ENCODE measurements around the gene CHADL. TPM values are rescaled to one million over a fixed set of nuclear protein-coding genes. Genes with fewer than 3 reads are reported as not detected.

CHADL gene
- total and polyA plus RNA-seq, 4 donors, result 1.00 to 4.2 (median 3.9) TPM

- Histone ChIP-seq H3K27ac (ENCODE audit: low read depth in 1 of 2, low read length in 1 of 2) (no peak overlapping the region), H3K27me3 (ENCODE audit: control insufficient read depth in 3 of 3, insufficient read depth in 3 of 3, low read length in 2 of 3) (no peaks in the 10 kb centered on the region), H3K9ac (ENCODE audit: insufficient read depth in 1 of 2, low read length in 2 of 2) (no peak overlapping the region), H3K36me3 (ENCODE audit: control insufficient read depth in 4 of 4, insufficient read depth in 4 of 4, low read length in 4 of 4) (peaks cover 0 to 30% (median 7%) of the 10 kb centered on the region in 4 donors), H3K4me1 (ENCODE audit: control insufficient read depth in 5 of 5, insufficient read depth in 5 of 5, low read length in 5 of 5) (peaks cover 0 to 1% (median 0%) of the 10 kb centered on the region in 5 donors), H3K4me3 (no peak overlapping the region), H3K9me3 (ENCODE audit: control insufficient read depth in 4 of 4, insufficient read depth in 3 of 4, low read length in 3 of 4) (no peaks in the 10 kb centered on the region)
- 95% methylated on average over 6 of the region's 6 CpGs for WGBS, 2 donors
- TF ChIP-seq CTCF (IDR thresholded peaks at IDR 0.05; ENCODE audit: control extremely low read depth, extremely low read depth), result no peak
- DNase-seq, result no peak
- ATAC-seq (ENCODE audit: insufficient read depth, low FRiP score), result no peak
These were observed 2.6 kb upstream of the CHADL start for GRCh38 chr22:41243361-41243760.

- Histone ChIP-seq H3K4me3 (no peak overlapping the region), H3K36me3 (ENCODE audit: control insufficient read depth in 4 of 4, insufficient read depth in 4 of 4, low read length in 4 of 4) (peaks cover 0 to 22% (median 4%) of the 10 kb centered on the region in 4 donors), H3K4me1 (ENCODE audit: control insufficient read depth in 5 of 5, insufficient read depth in 5 of 5, low read length in 5 of 5) (peaks cover 0 to 4% (median 0%) of the 10 kb centered on the region in 5 donors), H3K9me3 (ENCODE audit: control insufficient read depth in 4 of 4, insufficient read depth in 3 of 4, low read length in 3 of 4) (no peaks in the 10 kb centered on the region), H3K27me3 (ENCODE audit: control insufficient read depth in 3 of 3, insufficient read depth in 3 of 3, low read length in 2 of 3) (no peaks in the 10 kb centered on the region), H3K27ac (ENCODE audit: low read depth in 1 of 2, low read length in 1 of 2) (peak overlapping the region in 1 of 2 donors; percentile 26), H3K9ac (ENCODE audit: insufficient read depth in 1 of 2, low read length in 2 of 2) (no peak overlapping the region)
- ATAC-seq (ENCODE audit: insufficient read depth, low FRiP score) (no peak), DNase-seq (no peak)
- TF ChIP-seq CTCF (IDR thresholded peaks at IDR 0.05; ENCODE audit: control extremely low read depth, extremely low read depth), result no peak
- 95% methylated on average over 18 of the region's 18 CpGs for WGBS, 2 donors
These were observed 1.8 kb upstream of the CHADL start for GRCh38 chr22:41242396-41243117.

DNA sequence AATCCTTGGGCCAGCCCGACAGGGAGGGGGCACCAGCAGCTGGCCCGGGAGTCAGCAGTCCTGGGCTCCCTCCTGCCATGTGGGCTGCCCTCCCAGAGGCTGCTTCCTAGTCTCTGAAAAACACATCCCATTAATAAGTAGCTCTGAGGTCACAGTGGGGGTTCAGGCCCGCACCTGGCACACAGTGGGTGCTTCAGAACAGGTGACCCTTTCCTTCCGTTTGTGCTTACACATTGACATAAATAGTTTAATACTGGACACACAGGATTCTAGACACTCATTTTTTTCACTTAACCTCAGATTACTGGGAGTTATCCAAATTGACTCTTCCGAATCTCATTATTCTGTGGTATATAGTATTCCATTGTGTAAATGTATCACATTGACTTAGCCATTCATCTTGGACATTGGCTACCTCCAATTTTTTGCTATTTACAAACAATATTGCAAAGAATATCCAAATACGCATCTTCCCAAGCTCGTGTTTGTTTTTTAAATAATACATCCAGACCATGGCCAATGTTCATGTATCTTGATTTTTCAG, 474 bp upstream of the CHADL start:
- no peak for TF ChIP-seq CTCF (IDR thresholded peaks at IDR 0.05; ENCODE audit: control extremely low read depth, extremely low read depth)
- no peak overlapping the region for H3K4me3 ChIP-seq
- ATAC-seq (ENCODE audit: insufficient read depth, low FRiP score), result no peak
- DNase-seq, result no peak
- peak overlapping the region in 1 of 2 donors; percentile 45 for H3K27ac ChIP-seq (ENCODE audit: low read depth in 1 of 2, low read length in 1 of 2)
- 91 to 94% methylated on average over 7 of the region's 7 CpGs for WGBS, 2 donors
- peaks cover 0 to 12% (median 0%) of the 10 kb centered on the region in 4 donors for H3K36me3 ChIP-seq (ENCODE audit: control insufficient read depth in 4 of 4, insufficient read depth in 4 of 4, low read length in 4 of 4)
- H3K9me3 ChIP-seq (ENCODE audit: control insufficient read depth in 4 of 4, insufficient read depth in 3 of 4, low read length in 3 of 4), result no peaks in the 10 kb centered on the region
- H3K27me3 ChIP-seq (ENCODE audit: control insufficient read depth in 3 of 3, insufficient read depth in 3 of 3, low read length in 2 of 3), result no peaks in the 10 kb centered on the region
- H3K9ac ChIP-seq (ENCODE audit: insufficient read depth in 1 of 2, low read length in 2 of 2), result no peak overlapping the region
- H3K4me1 ChIP-seq (ENCODE audit: control insufficient read depth in 5 of 5, insufficient read depth in 5 of 5, low read length in 5 of 5), result peaks cover 0 to 14% (median 0%) of the 10 kb centered on the region in 5 donors
